ENCODE measurements around the gene TBX21. TPM values are rescaled to one million over a fixed set of nuclear protein-coding genes. Genes with fewer than 3 reads are reported as not detected.

The TBX21 gene
- total and polyA plus RNA-seq, 12 donors = 0.06 to 2.0 (median 0.50) TPM; not detected in 2

DNA sequence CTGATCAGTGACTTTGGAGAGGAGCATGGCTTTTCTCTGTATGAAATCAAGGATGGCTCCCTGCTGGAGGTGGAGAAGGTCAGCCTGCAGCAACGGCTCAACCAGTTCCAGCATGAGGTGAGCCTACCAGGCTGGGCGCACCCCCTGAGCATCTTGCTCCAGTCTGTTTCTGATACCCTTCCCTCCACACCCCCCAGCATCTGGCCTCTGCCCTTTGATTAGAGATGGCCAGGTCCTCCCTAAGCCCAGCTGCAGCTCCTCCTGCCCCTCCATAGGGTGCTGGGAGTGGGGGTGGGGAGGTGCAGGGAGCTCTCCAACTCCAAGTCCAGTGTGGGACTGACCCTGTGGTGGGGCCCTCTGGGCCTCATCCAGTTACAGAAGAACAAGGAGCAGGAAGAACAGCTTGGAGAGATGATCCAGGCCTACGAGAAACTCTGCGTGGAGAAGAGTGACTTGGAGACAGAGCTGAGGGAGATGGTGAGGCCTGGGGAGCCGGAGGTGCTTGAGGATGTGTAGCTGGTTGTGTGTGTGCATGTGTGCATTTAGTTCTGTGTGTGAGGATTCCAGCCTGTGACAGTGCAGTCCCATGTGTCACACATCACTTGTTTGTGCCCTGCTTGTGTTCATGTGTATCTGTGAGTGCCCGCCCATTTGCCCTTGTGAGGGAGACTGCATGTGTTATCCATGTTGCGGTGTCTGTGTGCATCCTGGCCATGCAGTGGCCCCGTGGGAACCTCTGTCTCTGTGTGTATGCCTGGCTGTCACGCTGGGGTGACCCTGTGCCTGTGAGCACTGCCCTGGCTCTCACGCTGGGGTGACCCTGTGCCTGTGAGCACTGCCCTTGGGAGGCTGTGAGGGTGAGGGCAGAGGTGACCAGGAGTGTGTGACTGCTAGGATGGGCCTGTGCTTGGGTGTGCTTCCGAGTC is 36.1 kb upstream of the TBX21 start:
- H3K4me1 ChIP-seq (replicated peaks in 1 of 2) = peaks cover 4 to 16% of the 10 kb centered on the region in 2 donors
- intact Hi-C loops (cut with DNase I) = loop anchor here in 1 of 2 donors (10.0 kb wide), 1 partner anchor 88 kb away; no protein-coding TSS in a partner anchor
- H3K9me3 ChIP-seq (replicated peaks in 1 of 3) = no peaks in the 10 kb centered on the region
- TF ChIP-seq POLR2A (IDR thresholded peaks at IDR 0.05) = no peak
- TF ChIP-seq, protein P1, sequence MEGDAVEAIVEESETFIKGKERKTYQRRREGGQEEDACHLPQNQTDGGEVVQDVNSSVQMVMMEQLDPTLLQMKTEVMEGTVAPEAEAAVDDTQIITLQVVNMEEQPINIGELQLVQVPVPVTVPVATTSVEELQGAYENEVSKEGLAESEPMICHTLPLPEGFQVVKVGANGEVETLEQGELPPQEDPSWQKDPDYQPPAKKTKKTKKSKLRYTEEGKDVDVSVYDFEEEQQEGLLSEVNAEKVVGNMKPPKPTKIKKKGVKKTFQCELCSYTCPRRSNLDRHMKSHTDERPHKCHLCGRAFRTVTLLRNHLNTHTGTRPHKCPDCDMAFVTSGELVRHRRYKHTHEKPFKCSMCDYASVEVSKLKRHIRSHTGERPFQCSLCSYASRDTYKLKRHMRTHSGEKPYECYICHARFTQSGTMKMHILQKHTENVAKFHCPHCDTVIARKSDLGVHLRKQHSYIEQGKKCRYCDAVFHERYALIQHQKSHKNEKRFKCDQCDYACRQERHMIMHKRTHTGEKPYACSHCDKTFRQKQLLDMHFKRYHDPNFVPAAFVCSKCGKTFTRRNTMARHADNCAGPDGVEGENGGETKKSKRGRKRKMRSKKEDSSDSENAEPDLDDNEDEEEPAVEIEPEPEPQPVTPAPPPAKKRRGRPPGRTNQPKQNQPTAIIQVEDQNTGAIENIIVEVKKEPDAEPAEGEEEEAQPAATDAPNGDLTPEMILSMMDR (IDR thresholded peaks at IDR 0.05) = no peak
- H3K27me3 ChIP-seq = no peaks in the 10 kb centered on the region
- peaks cover 0 to 10% of the 10 kb centered on the region in 2 donors for H3K36me3 ChIP-seq (replicated peaks in 1 of 2)
- H3K4me3 ChIP-seq = no peak overlapping the region
- no peak overlapping the region for H3K27ac ChIP-seq
- DNase-seq = peak in 1 of 7 donors; percentile 19
- 73 to 88% (median 78%) methylated on average over 7 to 11 of the region's 11 CpGs for WGBS, 4 donors

GRCh38 chr17:47697906-47698711 is 34.9 kb upstream of the TBX21 start:
- DNase-seq = no peak

GRCh38 chr17:47698749-47699535 is 34.1 kb upstream of the TBX21 start:
- Histone ChIP-seq H3K27ac (no peak overlapping the region), H3K4me3 (no peak overlapping the region), H3K9me3 (replicated peaks in 1 of 3) (no peaks in the 10 kb centered on the region), H3K36me3 (replicated peaks in 1 of 2) (peaks cover 0 to 10% of the 10 kb centered on the region in 2 donors), H3K4me1 (replicated peaks in 1 of 2) (peaks cover 0 to 4% of the 10 kb centered on the region in 2 donors), H3K27me3 (no peaks in the 10 kb centered on the region)
- peak in 6 of 7 donors; percentile 46 to 83 (median 61) for DNase-seq
- intact Hi-C loops (cut with DNase I) = loop anchor here in 1 of 2 donors (10.0 kb wide), 1 partner anchor 86 kb away; no protein-coding TSS in a partner anchor
- 52 to 58% (median 57%) methylated on average over 18 to 25 of the region's 25 CpGs for WGBS, 4 donors
- TF ChIP-seq POLR2A (IDR thresholded peaks at IDR 0.05) = no peak
- TF ChIP-seq, protein P1 (IDR thresholded peaks at IDR 0.05) = peak; percentile 73 to 99 (median 87)

More at GRCh38 chr17:47697906-47698711, 34.9 kb upstream of the TBX21 start:
- TF ChIP-seq POLR2A (IDR thresholded peaks at IDR 0.05) = no peak
- TF ChIP-seq, protein P1 (IDR thresholded peaks at IDR 0.05) = no peak
- H3K4me1 ChIP-seq (replicated peaks in 1 of 2) = peaks cover 2 to 9% of the 10 kb centered on the region in 2 donors
- H3K27ac ChIP-seq = no peak overlapping the region
- H3K9me3 ChIP-seq (replicated peaks in 1 of 3) = no peaks in the 10 kb centered on the region
- intact Hi-C loops (cut with DNase I) = loop anchor here in 1 of 2 donors (10.0 kb wide), 1 partner anchor 87 kb away; no protein-coding TSS in a partner anchor
- peaks cover 0 to 10% of the 10 kb centered on the region in 2 donors for H3K36me3 ChIP-seq (replicated peaks in 1 of 2)
- 73 to 81% (median 79%) methylated on average over 4 to 9 of the region's 9 CpGs for WGBS, 4 donors
- no peak overlapping the region for H3K4me3 ChIP-seq
- no peaks in the 10 kb centered on the region for H3K27me3 ChIP-seq
